Left ventricle myocardium inferior (tissue), 1 donor: ENCODE data around the gene MICAL1. TPM values are rescaled to one million over a fixed set of nuclear protein-coding genes. Genes with fewer than 3 reads are reported as not detected.

Source experiments
- DNase-seq: peaks from one replicate; pipeline ENCODE4 v3.0.0-alpha.2; 2020
- H3K27ac ChIP-seq: fragments of 200-600 bp; replicated peaks from 2 replicates; pipeline ENCODE4 v1.8.0; 2021
- H3K27me3 ChIP-seq: fragments of 200-600 bp; 2 replicates; pipeline ENCODE4 v1.8.0; 2021; ENCODE audit warnings: low read depth
- H3K36me3 ChIP-seq: fragments of 200-600 bp; 2 replicates; pipeline ENCODE4 v1.8.0; 2021
- H3K4me1 ChIP-seq: fragments of 200-600 bp; 2 replicates; pipeline ENCODE4 v1.8.0; 2021
- H3K4me3 ChIP-seq: fragments of 200-600 bp; 2 replicates; pipeline ENCODE4 v1.8.0; 2021; ENCODE audit warnings: mild to moderate bottlenecking, moderate library complexity
- H3K9me3 ChIP-seq: fragments of 200-600 bp; replicated peaks from 2 replicates; pipeline ENCODE4 v1.8.0; 2021
- intact Hi-C: fragments of 100-400 bp; cut with micrococcal nuclease; formaldehyde crosslinking; loops from one replicate; pipeline ENCODE4 v1.11.0; 2022
- total RNA-seq: library from RNA; stranded (reverse); fragmentation: NEBNext Ultra II Directional; extraction: Animal tissue kit (Norgen Biotek cat#: 25700); gene quantifications from one replicate; pipeline ENCODE4 v1.2.1, GENCODE V29; 2021
- TF ChIP-seq, protein P1 (sequence below): fragments of 200-600 bp; IDR thresholded peaks from 2 replicates; pipeline ENCODE4 v1.8.0; 2021; ENCODE audit warnings: antibody characterized with exemption, mild to moderate bottlenecking, borderline replicate concordance
- donor health status: DM: no; HTN: yes; CAD: no; lungs with severe emphysema.

Gene MICAL1
- total RNA-seq, 1 donor from 2014 or later: 5.6 TPM

DNA sequence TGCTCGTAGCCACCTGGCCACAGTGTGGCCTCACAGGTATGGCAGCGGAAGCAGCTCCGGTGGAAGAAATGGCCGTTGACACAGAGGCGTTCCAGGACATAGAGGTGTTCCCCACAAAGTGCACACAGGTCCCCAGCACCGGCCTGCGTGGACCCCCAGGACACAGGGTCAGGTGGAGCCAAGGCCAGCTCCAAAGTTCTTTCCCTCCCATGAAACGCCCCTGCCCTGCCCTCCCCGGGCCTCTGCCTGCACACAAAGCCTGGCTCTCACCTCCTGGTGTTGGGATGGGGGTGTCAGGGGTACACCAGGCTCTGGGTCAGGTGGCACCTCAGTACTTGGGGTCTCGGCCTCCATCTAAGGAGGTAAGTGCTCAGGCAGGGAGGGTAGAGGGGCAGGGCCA, 8.5 kb downstream of the MICAL1 start:
- intact Hi-C loops: no loop called here
- no peak for DNase-seq
- TF ChIP-seq, protein P1, sequence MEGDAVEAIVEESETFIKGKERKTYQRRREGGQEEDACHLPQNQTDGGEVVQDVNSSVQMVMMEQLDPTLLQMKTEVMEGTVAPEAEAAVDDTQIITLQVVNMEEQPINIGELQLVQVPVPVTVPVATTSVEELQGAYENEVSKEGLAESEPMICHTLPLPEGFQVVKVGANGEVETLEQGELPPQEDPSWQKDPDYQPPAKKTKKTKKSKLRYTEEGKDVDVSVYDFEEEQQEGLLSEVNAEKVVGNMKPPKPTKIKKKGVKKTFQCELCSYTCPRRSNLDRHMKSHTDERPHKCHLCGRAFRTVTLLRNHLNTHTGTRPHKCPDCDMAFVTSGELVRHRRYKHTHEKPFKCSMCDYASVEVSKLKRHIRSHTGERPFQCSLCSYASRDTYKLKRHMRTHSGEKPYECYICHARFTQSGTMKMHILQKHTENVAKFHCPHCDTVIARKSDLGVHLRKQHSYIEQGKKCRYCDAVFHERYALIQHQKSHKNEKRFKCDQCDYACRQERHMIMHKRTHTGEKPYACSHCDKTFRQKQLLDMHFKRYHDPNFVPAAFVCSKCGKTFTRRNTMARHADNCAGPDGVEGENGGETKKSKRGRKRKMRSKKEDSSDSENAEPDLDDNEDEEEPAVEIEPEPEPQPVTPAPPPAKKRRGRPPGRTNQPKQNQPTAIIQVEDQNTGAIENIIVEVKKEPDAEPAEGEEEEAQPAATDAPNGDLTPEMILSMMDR: no peak
- Histone ChIP-seq H3K4me3 (no peak overlapping the region), H3K27me3 (no peaks in the 10 kb centered on the region), H3K36me3 (peaks cover 30% of the 10 kb centered on the region), H3K27ac (no peak overlapping the region), H3K9me3 (no peaks in the 10 kb centered on the region), H3K4me1 (peaks cover 2% of the 10 kb centered on the region)

DNA sequence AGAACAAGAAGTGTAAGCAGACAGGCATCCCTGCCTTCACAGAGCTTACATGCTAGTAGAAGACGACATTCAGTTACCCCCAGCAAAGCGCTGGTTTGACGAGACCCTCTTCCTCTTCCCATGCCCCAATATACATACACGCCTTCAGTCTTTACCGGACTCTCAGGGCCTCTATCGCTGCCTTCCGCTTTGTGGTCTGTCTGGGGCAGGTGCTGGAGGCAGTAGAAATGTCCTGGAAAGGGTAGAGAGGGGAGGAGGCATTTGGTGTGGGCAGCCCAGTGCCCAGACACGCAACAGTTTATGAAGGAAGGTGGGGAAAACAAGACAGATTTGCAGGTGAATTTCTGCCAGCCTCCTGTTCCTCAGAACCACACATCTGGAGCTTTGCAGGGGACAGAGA, 9.0 kb downstream of the MICAL1 start:
- Histone ChIP-seq H3K36me3 (peaks cover 30% of the 10 kb centered on the region), H3K27ac (no peak overlapping the region), H3K9me3 (no peaks in the 10 kb centered on the region), H3K27me3 (no peaks in the 10 kb centered on the region), H3K4me1 (peaks cover 8% of the 10 kb centered on the region), H3K4me3 (no peak overlapping the region)
- no peak for DNase-seq
- TF ChIP-seq, protein P1: no peak
- intact Hi-C loops: no loop called here

DNA sequence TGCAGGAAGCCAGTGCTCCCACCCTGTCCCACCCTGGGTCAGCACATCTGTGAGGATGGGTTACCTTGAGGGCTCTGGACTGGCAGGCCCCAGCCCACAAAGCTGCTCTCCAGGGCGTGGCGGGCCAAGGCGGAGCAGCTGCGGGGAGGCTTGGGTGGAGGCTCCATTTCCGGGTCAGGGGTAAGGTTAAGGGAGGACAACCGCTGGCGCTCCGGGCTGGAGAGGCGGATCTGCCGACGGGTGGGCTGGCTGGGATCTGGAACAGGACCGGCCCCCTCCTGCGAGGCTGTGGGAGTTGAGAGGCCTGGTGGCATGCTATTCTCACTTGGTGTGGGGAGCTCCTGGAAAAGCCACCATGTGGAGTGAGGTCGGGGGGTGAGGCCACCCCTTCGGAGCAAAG, 9.5 kb downstream of the MICAL1 start:
- intact Hi-C loops: no loop called here
- Histone ChIP-seq H3K4me3 (no peak overlapping the region), H3K27me3 (no peaks in the 10 kb centered on the region), H3K9me3 (no peaks in the 10 kb centered on the region), H3K4me1 (peaks cover 12% of the 10 kb centered on the region), H3K36me3 (peaks cover 30% of the 10 kb centered on the region), H3K27ac (no peak overlapping the region)
- no peak for DNase-seq
- TF ChIP-seq, protein P1: no peak

DNA sequence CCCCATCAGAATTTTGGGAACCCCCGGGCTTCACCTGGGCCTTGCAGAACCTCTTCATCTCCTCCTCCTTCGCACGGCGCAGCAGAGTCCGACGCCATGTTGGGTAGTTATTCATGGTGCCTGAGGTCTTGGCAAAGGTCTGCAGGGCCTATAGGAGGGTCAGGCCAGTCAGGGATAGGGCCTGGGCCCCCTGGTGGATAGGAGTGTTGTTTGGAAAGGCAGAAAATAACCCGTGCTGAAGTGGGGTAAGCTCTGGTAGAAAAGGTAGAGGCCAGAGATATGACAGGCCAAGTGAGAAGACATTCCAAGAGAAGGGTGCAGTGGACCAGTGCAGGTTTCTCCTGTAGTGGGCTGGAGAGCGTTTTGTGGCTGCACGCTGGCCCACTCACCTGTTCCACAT, 10.2 kb downstream of the MICAL1 start:
- intact Hi-C loops: no loop called here
- TF ChIP-seq, protein P1: no peak

DNA sequence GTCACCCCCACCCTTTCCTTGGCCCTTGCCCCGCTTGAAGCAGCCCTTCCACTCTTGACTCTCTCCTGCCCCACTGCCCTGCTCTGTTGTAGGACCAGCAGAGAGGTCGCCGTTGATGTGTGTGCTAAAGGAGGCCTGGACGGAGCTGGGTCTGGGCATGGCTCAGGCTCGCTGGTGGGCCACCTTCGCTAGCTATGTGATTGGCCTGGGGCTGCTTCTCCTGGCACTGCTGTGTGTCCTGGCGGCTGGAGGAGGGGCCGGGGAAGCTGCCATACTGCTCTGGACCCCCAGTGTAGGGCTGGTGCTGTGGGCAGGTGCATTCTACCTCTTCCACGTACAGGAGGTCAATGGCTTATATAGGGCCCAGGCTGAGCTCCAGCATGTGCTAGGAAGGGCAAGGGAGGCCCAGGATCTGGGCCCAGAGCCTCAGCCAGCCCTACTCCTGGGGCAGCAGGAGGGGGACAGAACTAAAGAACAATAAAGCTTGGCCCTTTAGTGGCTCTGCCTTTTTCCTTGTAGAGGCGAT, 12.1 kb downstream of the MICAL1 start:
- intact Hi-C loops: no loop called here
- Histone ChIP-seq H3K4me1 (peaks cover 28% of the 10 kb centered on the region), H3K27me3 (no peaks in the 10 kb centered on the region)

More for the DNA sequence above, 10.2 kb downstream of the MICAL1 start:
- Histone ChIP-seq H3K4me3 (no peak overlapping the region), H3K27ac (no peak overlapping the region), H3K36me3 (peaks cover 30% of the 10 kb centered on the region), H3K27me3 (no peaks in the 10 kb centered on the region), H3K9me3 (no peaks in the 10 kb centered on the region), H3K4me1 (peaks cover 17% of the 10 kb centered on the region)
- no peak for DNase-seq

More for the DNA sequence above, 12.1 kb downstream of the MICAL1 start:
- DNase-seq: no peak
- H3K4me3 ChIP-seq: no peak overlapping the region
- no peaks in the 10 kb centered on the region for H3K9me3 ChIP-seq
- no peak overlapping the region for H3K27ac ChIP-seq
- H3K36me3 ChIP-seq: peaks cover 30% of the 10 kb centered on the region
- TF ChIP-seq, protein P1: no peak
